Activated gamma-delta T cell (primary cell): Measurements from ENCODE around the gene RNASET2.

ENCODE experiments used
- DNase-seq: peaks from one replicate; lab custom pipeline; 2025; lab: John Stamatoyannopoulos, UW
- total RNA-seq, 2 donors: gene quantifications; one replicate each; lab custom pipeline; 2026; lab: John Stamatoyannopoulos, UW

The RNASET2 gene, protein sequence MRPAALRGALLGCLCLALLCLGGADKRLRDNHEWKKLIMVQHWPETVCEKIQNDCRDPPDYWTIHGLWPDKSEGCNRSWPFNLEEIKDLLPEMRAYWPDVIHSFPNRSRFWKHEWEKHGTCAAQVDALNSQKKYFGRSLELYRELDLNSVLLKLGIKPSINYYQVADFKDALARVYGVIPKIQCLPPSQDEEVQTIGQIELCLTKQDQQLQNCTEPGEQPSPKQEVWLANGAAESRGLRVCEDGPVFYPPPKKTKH
- total RNA-seq: 51.7 to 77.6 reads per million in 2 donors

DNA sequence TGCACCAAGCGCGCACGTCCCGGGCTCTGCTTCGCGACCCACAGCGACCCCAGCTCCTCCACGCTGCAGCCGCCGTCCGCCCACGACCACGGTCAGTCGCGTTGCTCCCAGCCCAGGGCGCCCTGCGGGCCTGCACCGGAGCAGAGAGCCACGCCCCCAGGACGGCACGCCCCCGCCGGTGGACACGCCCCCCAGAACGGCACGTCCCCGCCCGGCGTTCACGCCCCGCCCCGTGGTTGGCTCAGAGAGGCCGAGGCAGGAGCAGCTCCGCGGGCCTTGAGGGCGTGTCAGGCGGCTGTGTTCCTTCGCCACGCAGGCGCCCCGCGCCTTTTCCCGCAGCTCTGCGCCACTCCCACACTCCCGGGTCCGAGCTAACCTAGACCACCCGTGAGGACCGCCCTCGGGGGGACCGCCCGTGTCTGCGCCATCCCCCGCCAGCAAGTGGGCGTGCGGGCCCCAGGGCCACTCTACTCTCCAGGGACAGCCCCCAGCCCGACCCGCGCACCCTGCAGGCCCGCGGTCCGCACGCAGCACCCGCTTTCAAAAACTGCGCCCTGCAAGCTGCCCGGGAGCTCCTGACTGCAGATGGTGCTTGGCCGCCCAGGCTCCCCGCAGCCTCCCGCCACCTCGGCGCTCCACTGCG is at the start of gene RNASET2:
Gene RNASET2 (minus strand): TSS at position 107 of the 643 bp plus-strand sequence. CDS start 368 bp downstream, outside the sequence.
- peak; percentile 94 for DNase-seq

DNA sequence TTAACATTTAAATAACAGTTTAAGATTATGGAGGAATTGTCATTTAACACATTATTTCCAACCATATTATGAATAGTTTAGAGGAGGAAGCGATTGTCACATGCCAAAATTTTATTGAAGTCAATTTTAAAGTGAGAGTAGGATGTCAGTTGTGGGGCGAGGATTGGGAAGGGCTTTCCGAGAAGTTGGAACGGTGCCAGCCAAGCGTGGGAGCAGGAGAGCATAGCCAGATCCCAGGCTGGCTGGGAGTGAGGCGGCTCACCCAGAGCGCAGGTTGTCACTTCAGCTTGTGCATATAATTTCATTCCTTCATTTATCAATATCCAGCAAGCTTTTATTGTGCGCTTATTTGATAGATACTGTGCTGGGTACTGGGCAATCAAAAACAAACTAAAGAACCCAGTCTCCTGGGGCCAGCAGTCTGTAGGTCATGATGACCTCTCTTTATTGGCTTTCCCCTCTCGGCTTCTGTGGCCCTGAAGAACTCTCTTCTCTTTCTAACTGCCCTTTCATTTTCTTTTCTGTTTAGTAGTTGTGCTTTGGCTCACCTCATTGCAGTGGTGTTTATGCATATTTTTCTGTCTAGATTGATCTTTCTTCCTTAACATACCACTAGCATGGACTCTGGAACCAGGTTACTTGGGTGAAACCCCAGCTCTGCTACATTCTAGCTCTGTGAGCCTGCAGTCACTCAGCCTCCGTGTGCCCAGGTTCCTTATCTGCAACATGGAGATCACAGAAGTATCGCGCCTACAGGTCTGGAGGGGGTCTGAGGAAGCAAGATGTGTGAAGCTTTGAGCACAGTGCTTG is 49.2 kb upstream of the RNASET2 start:
- DNase-seq: no peak

DNA sequence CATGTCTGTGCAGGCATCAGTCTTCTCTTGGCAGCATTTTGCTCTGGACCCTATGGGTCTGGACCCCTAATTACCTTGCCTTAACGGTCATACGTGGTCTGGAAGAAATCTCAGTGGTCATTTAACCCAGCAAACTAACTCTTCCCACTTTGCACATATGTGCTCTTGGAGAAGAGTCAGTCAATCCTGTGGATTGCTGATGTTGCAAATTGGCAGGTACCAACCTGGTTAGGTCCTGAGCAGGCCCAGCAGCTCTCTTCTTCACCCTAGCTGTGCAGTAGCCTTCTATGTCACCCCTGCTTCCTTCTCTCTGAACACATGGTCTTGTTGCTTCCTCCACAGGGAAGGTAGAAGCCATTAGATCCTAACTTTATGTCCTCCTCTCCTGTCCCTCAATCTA is 44.4 kb upstream of the RNASET2 start:
- no peak for DNase-seq

DNA sequence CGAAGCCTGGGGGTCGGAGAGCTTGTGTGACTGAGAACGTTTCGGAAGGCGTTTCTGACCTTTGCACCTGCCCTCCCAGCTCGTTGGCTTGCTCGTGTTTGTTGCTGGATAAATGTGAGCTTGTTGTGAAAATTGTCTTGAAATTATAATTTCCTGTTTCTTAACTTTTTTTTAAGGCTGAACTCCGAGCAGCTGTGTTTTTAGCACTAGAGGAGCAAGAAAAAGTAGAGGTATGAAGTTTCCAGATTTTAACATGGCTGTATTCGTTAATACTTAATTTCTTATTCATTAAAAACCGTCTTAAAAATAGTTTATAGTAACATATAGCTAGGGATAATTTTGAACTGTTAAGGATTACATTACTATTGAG is 43.5 kb upstream of the RNASET2 start:
- DNase-seq: no peak

DNA sequence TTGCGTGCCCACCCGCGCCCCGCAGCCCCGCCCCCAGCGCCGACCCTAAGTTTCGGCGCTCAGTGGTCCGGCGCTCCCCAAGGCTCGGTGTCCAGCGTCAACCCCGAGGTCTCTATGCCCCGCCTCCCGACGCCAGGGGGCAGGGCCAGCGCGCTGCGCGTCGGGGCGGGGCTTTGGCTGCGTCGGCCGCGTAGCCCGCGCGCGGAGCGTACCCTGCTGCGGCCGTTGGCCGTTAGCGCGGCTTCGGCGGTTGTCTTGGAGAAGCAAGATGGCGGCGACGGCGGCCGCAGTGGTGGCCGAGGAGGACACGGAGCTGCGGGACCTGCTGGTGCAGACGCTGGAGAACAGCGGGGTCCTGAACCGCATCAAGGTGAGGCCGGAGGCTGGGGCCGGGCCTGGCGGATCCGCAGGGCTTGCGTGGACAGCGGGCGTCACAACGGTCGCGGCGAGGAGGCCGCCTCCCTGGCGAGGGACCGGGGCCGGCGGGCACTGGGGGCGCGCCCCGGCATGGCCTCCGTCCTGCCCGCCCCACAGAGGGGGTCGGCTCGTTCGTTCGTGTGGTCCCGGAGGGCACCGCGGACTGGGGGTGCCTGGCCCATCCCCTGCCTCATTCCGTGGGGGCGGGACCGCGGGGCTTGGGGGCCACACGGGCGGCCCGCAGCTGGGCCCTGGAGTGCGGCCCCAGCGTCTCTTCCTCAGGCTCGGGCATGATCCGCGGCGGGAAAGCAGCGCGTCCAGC is 43.0 kb upstream of the RNASET2 start, which contains the start of gene CEP43:
Gene CEP43 (plus strand): TSS at position 253 of the 739 bp plus-strand sequence. CDS start 16 bp downstream, at position 269.
- peak; percentile 82 for DNase-seq

DNA sequence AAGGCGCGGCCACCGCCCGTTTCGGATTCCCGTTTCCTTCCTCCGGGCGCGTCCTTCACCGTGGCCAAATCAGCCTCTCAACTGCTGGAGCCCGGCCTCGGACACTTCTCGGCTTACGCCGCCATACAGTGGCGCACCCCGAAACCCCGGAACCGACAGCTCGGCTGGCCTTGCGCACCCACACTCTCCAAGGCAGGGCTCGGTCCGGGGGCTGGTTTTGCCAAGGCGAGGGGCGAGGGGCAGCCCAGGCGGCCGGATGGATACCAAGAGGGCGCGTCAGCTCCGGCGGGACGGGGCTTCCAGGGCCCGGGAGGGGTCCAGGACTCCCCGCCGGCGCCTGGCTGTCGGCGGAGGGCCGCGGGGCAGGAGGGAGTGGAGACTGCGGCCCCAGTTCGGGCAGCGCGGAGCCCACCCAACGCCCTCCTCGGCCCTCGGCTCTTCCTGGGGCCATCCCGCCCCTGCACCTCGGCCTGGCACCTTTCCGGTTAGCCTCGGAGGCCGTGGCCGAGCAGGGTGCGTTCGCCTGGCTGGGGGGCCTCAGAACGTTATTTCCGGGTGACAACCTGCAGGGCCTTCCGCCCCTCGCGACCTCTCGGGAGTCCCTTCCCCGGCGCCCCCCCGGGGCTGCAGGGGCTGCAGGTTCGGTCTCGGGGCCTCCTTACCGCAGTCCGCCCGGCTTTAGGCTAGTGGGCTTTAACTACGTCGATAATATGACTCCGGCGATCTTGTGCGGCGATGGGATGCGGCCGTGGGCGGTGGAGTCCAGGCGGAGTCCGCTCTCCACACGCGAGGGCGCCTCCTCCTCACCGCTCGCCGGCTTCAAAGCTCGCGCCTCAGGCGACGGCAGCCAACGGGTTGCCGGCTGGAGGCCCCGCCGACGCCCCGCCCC is 42.1 kb upstream of the RNASET2 start:
- peak; percentile 33 for DNase-seq

DNA sequence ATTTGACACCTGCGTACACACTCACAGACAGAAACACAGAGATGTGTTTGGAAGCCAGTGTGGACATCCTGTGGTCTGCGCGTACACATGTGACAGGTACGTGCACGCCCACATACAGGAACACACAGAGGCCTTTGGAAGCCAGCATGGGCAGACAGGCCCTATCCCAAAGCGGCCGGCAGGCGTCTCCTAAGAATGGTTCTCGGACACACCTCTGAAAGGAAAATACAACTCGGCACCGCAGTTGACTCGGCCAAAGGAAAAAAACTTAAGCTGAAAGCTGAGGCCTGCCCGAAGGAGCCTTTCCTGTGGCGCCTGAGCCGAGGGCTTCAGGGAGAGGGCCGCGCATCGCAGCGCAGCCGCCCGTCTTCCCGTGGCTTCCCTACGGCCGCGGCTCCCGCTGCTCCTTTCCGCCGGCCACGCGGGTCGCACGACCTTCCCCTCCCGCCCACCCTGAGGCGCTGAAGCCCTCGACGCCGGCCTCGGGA is 41.5 kb upstream of the RNASET2 start:
- DNase-seq: peak; percentile 18

DNA sequence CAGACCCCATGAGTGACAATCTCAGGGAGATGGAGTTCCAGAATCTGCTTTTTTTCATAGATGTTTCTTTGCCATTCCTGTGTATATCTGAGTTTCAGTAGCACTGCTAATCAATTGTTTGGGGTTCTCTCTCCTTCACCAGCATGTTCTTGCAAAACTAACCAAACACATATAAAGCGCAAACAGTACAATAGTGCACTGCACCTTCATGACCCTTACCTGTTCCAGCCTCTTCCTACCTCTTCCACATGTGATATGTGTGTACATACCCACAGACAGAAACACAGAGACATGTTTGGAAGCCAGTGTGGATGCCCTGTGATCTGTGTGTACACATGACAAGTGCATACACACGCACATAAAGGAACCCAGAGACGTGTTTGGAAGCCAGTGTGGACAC is 41.0 kb upstream of the RNASET2 start:
- no peak for DNase-seq

DNA sequence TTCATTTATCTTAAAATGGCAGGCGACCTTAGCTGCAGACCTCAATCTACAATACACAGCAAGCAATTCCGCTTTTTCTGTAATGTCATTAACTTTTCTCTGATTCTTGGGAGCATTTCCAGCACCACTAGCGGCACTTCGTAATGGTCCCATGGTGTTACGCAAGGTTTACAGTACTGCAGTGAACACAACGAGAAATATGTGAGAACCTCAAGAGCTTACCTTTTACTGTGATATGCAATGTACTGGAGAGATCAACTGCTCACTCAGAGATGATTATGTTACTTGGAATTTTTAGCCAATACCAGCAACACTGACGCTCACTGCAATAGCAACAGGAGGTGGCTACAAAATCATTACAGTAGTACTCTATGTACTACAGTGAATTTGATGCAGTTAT is 40.1 kb upstream of the RNASET2 start:
- no peak for DNase-seq

DNA sequence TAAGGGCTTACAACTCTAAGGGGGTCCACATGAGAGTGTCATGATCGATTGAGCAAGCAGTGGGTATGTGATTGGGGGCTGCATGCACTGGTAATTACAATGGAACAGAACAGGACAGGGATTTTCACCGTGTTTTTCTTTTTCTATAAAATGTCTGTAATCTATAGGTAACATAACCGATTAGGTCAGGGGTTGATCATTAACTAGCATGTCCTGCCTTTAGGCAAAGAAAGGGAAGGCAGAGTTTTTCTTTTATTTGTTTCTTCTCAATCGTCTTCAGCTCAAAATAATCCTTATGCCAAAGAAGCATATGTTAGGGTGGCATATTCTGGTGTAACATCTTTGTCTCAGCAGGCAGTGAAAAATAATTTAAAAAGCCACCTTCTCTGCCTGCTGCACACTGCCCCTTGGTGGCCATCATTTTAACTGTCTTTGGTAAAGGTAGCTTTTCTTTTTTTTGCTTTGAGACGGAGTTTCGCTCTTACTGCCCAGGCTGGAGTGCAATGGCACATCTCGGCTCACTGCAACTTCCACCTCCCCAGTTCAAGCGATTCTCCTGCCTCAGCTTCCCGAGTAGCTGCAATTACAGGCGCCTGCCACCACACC is 33.2 kb upstream of the RNASET2 start:
- DNase-seq: no peak

DNA sequence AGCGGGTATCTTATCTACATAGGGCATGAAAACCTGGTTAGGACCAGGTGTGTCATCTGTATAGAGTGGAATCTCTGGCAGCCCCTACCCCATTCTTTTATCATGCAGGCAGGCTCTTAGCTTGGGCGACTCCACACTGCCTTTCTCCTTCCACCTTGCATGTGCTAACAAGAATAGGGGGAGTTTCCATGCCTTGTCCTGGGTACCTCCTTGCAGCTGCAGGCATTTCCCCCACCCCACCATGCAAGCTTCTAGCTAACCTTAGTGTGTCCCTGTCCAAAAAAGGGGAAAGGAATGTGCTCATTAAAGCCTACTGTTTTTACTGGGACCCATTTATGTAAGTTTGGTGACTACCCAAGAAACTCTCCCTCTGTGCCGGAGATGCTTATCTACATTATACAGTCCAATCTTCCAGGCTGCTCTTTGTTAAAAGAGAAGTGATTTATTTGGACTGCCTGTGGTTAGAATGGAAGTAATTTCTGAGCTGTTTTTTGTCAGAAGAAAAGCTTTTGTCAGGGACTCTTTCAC is 32.4 kb upstream of the RNASET2 start:
- DNase-seq: no peak

DNA sequence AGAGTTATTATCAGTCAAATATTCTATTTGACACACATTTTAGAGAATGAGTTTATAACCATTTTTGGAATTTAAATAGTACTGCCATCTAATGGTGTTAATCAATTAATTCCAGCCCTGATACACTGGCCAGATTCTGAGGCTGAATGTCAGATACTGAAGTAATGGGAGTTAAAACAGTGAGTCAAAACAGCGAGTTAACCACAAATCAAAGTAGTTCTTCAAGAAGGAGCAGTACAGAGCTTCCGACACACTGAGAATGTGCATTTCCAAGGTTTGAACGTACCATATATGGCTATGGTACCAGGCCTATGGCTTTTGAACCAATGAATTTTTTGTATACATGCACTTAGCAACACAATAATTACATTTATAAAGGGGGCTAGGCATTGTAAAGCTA is 31.6 kb upstream of the RNASET2 start:
- DNase-seq: no peak

DNA sequence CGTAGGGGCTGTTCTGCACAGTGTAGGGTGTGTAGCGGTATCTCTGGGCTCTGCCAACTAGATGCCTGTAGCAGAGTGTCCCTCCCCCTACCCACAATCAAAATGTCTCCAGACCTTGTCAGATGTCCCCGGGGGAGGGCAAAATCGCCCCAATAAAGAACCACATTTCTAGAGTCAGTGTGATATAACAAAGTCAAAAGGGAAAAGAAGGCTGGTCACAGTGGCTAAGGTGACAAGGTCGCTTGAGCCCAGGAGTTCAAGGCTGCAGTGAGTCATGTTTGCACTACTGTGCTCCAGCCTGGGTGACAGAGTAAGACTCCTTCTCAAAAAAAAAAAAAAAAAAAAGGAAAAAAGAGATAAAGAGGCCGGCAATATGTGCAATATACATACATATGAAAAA is 31.1 kb upstream of the RNASET2 start:
- DNase-seq: no peak

DNA sequence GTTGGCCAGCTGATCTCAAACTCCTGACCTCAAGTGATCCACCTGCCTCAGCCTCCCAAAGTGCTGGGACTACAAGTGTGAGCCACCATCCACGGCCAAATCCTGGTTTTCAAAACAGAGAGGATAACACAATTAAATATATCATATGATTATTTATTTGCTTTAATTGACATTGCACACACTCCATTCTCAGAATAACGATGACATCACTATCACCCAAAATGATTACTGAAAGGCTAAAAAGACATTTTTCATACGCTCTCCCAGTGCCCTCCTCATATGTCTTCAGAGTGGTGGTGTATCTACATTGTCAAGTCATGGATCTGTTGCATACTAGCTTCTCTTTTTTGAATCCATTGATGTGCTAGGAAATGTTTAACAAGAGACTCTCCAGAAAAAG is 24.4 kb upstream of the RNASET2 start:
- no peak for DNase-seq

DNA sequence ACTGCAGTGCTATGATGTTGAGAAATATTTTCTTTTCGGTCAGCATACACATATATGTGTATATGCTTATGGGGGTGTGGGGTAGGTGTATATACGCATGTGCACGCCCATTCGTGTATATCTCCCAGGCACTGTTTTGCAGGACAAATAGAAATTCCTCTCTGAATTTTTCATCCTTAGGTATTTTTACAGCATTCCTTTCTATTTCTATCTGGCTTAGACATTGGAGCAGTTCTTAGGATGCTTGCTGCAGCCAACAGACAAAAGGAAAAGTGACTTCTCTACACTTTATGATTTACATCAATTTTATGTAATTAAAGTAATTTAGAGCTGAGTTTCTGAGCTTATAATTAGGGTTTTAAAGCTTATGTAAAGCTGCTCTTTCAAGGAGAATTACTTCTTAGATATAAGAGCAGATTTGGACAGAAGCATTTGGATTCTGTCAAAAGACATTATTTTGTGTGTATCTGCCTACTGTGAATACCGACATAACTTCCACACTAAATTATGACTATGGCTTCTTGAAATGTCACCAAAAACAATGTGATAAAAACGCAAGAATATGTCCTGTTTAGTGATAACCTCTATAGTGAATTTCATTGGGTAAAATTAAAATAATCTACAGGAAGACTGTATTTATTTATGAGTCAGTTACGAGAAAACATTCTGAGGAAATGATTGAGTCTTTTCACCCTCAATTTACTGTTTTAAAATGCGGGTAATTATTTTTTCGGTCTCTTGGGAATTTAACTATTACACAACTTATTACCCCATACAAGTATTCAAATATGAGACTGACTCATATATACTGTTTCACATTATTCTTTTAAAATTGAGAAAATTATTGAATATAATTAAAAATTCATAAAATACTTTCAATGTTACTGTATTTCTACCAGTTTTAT is 21.5 kb upstream of the RNASET2 start:
- DNase-seq: no peak

DNA sequence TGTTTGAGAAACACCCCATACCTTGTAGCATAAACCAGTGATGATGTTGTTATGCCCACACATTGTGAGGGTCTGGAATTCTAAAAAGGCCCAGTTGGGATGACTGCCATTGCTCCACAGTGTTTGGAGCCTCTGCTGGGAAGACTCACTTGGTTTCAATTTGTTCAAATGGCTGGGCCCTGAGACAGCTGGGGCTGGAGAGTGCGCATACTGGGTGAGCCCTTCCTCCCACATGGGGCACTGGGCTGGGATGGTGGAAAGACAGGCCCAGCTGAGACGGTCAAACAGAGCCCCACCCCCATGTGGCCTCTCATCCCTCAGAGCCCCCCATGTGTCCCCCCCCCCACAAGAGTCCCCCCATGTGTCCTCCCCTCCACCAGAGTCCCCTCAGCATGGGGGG is 20.3 kb upstream of the RNASET2 start:
- DNase-seq: no peak

DNA sequence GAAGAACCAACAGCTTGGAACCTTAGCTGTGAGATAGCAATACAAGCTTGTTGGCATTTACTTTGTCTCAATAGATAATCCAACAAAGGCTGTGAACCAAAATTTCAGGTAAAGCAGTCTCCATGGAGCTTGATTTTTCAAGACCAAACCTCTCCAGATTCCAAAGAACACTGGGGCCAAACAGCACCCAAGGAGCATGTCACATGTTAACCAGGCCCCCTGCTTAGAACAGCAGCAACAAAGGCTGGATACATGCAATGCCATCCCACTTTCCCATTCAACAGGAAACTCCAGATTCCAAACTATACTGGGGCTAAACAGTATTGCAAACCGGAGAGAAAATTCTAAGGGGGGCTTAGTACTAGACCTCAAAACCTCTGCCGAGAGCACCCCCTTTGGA is 15.8 kb upstream of the RNASET2 start:
- no peak for DNase-seq

DNA sequence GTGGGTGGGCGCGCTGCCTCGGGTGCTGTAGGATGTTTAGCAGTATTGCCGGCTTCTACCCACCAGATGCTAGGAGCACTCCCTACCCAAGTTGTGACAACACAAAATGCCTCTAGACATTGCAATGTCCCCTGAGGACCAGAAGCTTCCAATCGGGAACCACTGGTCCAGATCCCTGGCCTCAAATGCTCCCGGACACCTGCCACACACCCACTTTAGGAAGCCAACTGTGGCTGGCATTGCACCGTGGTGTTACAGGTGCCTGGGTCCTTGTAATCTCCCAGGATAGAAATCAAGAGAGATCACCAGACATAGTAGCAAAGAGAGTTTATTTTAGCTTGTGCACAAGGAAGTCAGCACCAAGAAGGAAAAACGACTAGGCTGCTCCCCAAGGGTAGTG is 14.9 kb upstream of the RNASET2 start:
- no peak for DNase-seq

DNA sequence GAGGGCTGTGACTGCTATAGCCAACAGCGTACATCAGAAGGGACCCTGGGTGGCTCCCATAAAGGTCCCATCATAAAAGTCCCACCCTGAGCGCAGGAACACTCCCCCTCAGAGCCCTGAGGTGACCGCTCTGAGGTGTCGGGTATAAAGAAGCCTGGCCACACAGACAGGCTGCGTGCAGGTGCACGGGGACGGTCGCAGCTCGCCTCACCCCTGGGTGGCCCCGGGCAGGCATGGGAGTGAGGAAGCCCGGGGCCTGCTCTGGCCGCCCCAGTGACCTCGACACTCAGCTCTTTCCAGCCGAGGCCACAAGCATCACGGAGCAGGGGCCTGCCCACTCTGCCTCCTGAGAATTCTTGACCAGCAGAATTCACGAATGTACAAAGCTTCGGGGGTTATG is 14.4 kb upstream of the RNASET2 start:
- DNase-seq: no peak
